Upper lobe of right lung (tissue), 1 donor: ENCODE results near the gene STAP2. TPM values are rescaled to one million over a fixed set of nuclear protein-coding genes. Genes with fewer than 3 reads are reported as not detected.
"Not testable (repeated sequence)": the region's sequence is repeated elsewhere in the genome, so short reads cannot be mapped to it uniquely, and the experiment has no call there.

Source experiments
- ATAC-seq: fragments of 200-7000 bp; cut with Tn5 transposase; one replicate; pipeline ENCODE4 v1.9.1; 2020; ENCODE audit warnings: mild to moderate bottlenecking, moderate library complexity
- DNase-seq: peaks from one replicate; pipeline ENCODE4 v3.0.0-alpha.2; 2020
- H3K27ac ChIP-seq: fragments of 200-600 bp; one replicate; pipeline ENCODE4 v1.8.0; 2022
- H3K27me3 ChIP-seq: fragments of 200-600 bp; one replicate; pipeline ENCODE4 v1.8.0; 2022; ENCODE audit warnings: mild to moderate bottlenecking
- H3K36me3 ChIP-seq: fragments of 200-600 bp; one replicate; pipeline ENCODE4 v1.8.0; 2022
- H3K4me1 ChIP-seq: fragments of 200-600 bp; one replicate; pipeline ENCODE4 v1.8.0; 2022
- H3K4me3 ChIP-seq: fragments of 200-600 bp; one replicate; pipeline ENCODE4 v1.8.0; 2022; ENCODE audit warnings: mild to moderate bottlenecking
- H3K9me3 ChIP-seq: fragments of 200-600 bp; one replicate; pipeline ENCODE4 v1.8.0; 2022
- intact Hi-C: fragments of 100-400 bp; cut with DNase I; formaldehyde crosslinking; loops from one replicate; pipeline ENCODE4 v1.11.0; 2022
- total RNA-seq: library from RNA; stranded (reverse); fragmentation: NEBNext Ultra II Directional; extraction: Animal tissue kit (Norgen Biotek cat#: 25700); gene quantifications from one replicate; pipeline ENCODE4 v1.2.1, GENCODE V29; 2021
- TF ChIP-seq, protein P1 (sequence below): fragments of 200-600 bp; IDR thresholded peaks from one replicate; pipeline ENCODE4 v1.8.0; 2022; ENCODE audit warnings: antibody characterized with exemption
- donor health status: DM: no; HTN: yes; CAD: no; lungs with severe emphysema.

Gene STAP2
- total RNA-seq, 1 donor from 2014 or later, result 16.1 TPM

DNA sequence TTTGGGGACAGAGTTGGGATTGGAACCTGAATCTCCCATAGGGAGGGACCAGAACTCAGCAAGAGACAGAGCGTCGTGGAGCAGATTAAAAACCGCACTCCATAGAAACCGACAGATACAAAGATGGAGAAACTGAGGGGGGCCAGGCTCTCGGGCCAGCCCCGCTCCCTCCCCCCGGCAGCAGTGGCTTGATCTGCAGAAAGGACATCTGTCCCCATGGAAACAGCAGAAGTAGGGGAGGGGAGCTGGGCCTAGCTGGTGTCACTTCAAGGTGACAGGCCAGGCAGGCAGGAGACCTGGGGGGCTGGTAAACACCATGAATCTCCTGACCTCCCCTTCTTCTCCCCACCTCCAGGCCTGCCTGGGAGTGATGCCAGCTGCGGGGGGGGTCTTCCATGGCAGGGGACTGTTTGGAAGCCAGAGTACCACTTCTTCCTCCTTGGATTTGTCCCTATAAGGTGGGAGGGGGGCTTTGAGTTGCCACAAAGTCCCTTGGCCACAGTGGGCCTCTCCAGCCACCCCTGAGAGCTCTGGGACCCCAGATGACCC lies 47.4 kb downstream of the STAP2 start:
- H3K27ac ChIP-seq, result no peak overlapping the region
- no peaks in the 10 kb centered on the region for H3K36me3 ChIP-seq
- no peaks in the 10 kb centered on the region for H3K4me1 ChIP-seq
- DNase-seq (no peak), ATAC-seq (no peak)
- TF ChIP-seq, protein P1, sequence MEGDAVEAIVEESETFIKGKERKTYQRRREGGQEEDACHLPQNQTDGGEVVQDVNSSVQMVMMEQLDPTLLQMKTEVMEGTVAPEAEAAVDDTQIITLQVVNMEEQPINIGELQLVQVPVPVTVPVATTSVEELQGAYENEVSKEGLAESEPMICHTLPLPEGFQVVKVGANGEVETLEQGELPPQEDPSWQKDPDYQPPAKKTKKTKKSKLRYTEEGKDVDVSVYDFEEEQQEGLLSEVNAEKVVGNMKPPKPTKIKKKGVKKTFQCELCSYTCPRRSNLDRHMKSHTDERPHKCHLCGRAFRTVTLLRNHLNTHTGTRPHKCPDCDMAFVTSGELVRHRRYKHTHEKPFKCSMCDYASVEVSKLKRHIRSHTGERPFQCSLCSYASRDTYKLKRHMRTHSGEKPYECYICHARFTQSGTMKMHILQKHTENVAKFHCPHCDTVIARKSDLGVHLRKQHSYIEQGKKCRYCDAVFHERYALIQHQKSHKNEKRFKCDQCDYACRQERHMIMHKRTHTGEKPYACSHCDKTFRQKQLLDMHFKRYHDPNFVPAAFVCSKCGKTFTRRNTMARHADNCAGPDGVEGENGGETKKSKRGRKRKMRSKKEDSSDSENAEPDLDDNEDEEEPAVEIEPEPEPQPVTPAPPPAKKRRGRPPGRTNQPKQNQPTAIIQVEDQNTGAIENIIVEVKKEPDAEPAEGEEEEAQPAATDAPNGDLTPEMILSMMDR, result no peak
- H3K27me3 ChIP-seq, result peaks cover 19% of the 10 kb centered on the region
- no peak overlapping the region for H3K4me3 ChIP-seq
- no peaks in the 10 kb centered on the region for H3K9me3 ChIP-seq
- intact Hi-C loops, result no loop called here

DNA sequence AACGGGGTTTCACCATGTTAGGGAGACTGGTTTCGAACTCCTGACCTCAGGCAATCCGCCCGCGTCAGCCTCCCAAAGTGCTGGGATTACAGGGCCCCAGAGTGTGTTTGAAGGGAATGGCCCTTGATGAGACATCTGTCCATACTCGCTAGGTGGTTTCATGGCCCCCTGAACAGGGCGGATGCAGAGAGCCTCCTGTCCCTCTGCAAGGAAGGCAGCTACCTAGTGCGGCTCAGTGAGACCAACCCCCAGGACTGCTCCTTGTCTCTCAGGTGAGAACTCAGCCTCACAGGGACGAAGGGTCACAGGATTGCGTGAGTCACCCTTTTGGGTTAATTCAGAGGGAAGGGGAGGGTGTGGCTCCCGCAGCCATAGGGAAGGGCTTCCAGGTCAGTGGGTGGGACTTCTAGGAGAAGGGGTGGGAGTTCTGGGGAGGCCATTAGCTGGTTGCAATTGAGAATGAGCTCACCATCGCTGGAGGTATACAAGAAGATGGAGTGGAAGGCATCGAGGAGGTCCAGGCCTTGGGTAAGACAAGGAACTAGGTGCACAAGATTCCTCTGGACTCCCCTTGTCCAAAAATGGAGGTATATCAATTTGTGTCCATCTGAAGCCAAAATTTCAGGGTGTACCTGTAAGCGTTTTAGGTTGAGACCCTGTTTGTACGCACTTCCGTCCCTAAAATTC lies 50.4 kb downstream of the STAP2 start:
- ATAC-seq (no peak), DNase-seq (no peak)
- H3K27ac ChIP-seq, result no peak overlapping the region
- H3K36me3 ChIP-seq, result no peaks in the 10 kb centered on the region
- TF ChIP-seq, protein P1, result no peak
- no peaks in the 10 kb centered on the region for H3K4me1 ChIP-seq
- no peaks in the 10 kb centered on the region for H3K9me3 ChIP-seq
- H3K27me3 ChIP-seq, result peaks cover 4% of the 10 kb centered on the region
- H3K4me3 ChIP-seq, result no peak overlapping the region
- intact Hi-C loops, result no loop called here

DNA sequence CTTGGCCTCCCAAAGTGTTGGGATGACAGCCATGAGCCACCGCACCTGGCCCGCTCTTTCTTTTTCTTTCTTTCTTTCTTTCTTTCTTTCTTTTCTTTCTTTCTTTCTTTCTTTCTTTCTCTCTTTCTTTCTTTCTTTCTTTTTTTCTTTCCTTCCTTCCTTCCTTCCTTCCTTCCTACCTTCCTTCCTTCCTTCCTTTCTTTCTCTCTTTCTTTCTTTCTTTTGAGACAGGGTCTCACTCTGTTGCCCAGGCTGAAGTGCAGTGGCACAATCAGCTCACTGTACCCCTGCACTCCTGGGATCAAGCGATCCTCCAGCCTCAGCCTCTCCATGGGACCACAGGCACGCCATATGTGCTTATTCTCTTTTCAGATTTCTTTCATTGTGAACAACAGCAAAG lies 52.5 kb downstream of the STAP2 start:
- H3K27ac ChIP-seq, DNase-seq, H3K36me3 ChIP-seq, H3K4me3 ChIP-seq, intact Hi-C loops, H3K9me3 ChIP-seq, ATAC-seq, H3K4me1 ChIP-seq: not testable (repeated sequence)
- peaks cover 18% of the 10 kb centered on the region for H3K27me3 ChIP-seq

DNA sequence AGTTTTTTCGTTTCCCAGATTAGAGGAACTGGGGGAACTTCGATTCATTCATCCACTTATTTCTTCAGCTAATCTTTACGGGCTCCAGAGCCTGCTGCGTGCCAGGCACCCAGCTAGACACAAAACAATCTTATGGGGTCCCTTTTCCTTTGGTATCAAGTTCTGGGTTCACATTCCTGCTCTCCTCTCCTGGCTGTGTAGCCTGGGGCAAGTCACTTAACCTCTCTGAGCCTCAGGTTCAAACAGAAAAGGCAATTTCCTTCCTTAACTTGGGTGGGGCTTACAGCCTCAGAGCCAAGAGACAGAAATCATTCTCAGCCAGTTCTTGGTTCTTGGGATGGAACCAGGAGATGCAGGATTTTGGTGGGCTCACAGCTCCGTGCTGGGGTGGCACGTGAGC lies 53.7 kb downstream of the STAP2 start:
- intact Hi-C loops, result no loop called here
- H3K4me3 ChIP-seq, result no peak overlapping the region
- no peak overlapping the region for H3K27ac ChIP-seq
- no peaks in the 10 kb centered on the region for H3K4me1 ChIP-seq
- H3K36me3 ChIP-seq, result no peaks in the 10 kb centered on the region
- TF ChIP-seq, protein P1, result no peak
- H3K27me3 ChIP-seq, result peaks cover 30% of the 10 kb centered on the region
- H3K9me3 ChIP-seq, result no peaks in the 10 kb centered on the region
- DNase-seq (no peak), ATAC-seq (no peak)

DNA sequence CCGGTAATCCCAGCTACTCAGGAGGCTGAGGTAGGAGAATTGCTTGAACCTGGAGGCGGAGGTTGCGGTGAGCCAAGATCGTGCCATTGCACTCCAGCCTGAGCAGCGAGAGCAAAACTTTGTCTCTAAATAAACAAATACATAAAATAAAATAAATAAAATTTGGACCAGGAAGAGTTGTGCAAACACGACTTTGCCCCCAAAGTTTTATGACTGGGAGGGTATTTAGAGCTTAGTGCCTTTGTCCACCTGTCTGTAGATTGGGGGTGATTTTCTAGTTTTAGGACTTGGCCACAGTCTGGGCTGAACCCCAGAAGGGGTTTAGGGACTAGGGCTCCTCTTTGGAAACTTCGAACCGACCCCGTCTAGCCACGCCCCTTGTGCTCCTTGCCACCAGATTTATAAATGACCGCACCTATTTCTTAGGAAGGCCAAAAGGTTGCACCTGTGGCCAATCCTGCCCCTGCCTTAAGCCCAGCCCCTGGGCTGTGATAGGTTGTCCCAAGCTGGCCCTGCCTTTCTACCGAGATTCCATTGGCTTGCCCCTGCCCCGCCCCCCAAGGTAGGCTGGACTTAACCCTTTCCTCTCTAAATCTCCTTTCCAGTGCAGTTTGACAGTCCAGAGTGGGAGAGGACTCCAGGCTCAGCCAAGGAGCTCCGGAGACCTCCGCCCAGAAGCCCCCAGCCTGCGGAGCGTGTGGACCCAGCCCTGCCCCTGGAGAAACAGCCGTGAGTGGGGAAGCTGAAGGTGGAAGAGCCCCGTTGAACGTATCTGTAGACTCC lies 54.3 kb downstream of the STAP2 start:
- intact Hi-C loops, result no loop called here
- Histone ChIP-seq H3K4me1 (peaks cover 3% of the 10 kb centered on the region), H3K4me3 (no peak overlapping the region), H3K9me3 (no peaks in the 10 kb centered on the region), H3K27ac (no peak overlapping the region), H3K27me3 (peaks cover 36% of the 10 kb centered on the region), H3K36me3 (no peaks in the 10 kb centered on the region)
- DNase-seq (no peak), ATAC-seq (peak; percentile 44)
- TF ChIP-seq, protein P1, result no peak
